Tibial artery (tissue), 4 donors: ENCODE measurements around the gene TM9SF4.

Source experiments
- DNase-seq, 2 donors: peaks; one replicate each; pipeline ENCODE4 v3.0.0-alpha.2; 2019
- H3K27ac ChIP-seq, 2 donors: fragments of 200-600 bp; sonication (generic) in 1 of 2; 1 replicate in 1 of 2; 2 replicates in 1 of 2; pipeline ENCODE4 v1.5.1; 2018 to 2019; ENCODE audit warnings: mild to moderate bottlenecking in 1 of 2
- H3K27me3 ChIP-seq, 2 donors: fragments of 200-600 bp; sonication (generic) in 1 of 2; one replicate each; pipeline versions ENCODE4 v1.5.1 to v1.6.0; 2016 to 2019
- H3K36me3 ChIP-seq, 3 donors: fragments of 200-600 bp; sonication (generic) in 2 of 3; one replicate each; pipeline ENCODE4 v1.5.1; 2016 to 2019; ENCODE audit warnings: mild to moderate bottlenecking in 2 of 3
- H3K4me1 ChIP-seq, 4 donors: fragments of 200-600 bp; sonication (generic) in 2 of 4; 1 replicate in 3 of 4; 2 replicates in 1 of 4; pipeline ENCODE4 v1.5.1; 2016 to 2019
- H3K4me3 ChIP-seq, 2 donors: fragments of 200-600 bp; sonication (generic) in 1 of 2; 1 replicate in 1 of 2; 2 replicates in 1 of 2; pipeline ENCODE4 v1.5.1; 2018 to 2019; ENCODE audit warnings: mild to moderate bottlenecking in 2 of 2
- H3K9me3 ChIP-seq, 3 donors: fragments of 200-600 bp; sonication (generic) in 1 of 3; one replicate each; pipeline ENCODE4 v1.5.1; 2016 to 2019
- CTCF ChIP-seq, 2 experiments: fragments of 200-600 bp in 1 of 2; fragments of 450-650 bp in 1 of 2; IDR thresholded peaks; one replicate each; pipeline ENCODE4 v1.5.1; 2017 to 2019; ENCODE audit warnings: antibody characterized with exemption in 2 of 2, mild to moderate bottlenecking in 1 of 2, moderate library complexity in 1 of 2
- intact Hi-C: fragments of 100-400 bp; cut with DNase I; formaldehyde crosslinking; loops from one replicate; pipeline ENCODE4 v1.15.0; 2023; ENCODE audit warnings: low total_unique reads

TM9SF4 gene

GRCh38 chr20:32199006-32199405 lies 89.5 kb downstream of the TM9SF4 start:
- no peak overlapping the region for H3K4me3 ChIP-seq
- H3K9me3 ChIP-seq, result no peaks in the 10 kb centered on the region
- peaks cover 38 to 77% (median 64%) of the 10 kb centered on the region in 3 donors for H3K36me3 ChIP-seq
- no peaks in the 10 kb centered on the region for H3K27me3 ChIP-seq
- no peak for DNase-seq
- intact Hi-C loops, result no loop called here
- peaks cover 0 to 15% (median 10%) of the 10 kb centered on the region in 4 donors for H3K4me1 ChIP-seq
- no peak for TF ChIP-seq CTCF (IDR thresholded peaks at IDR 0.05)
- no peak overlapping the region for H3K27ac ChIP-seq

- Histone ChIP-seq H3K27ac (no peak overlapping the region), H3K4me1 (peaks cover 0 to 39% (median 33%) of the 10 kb centered on the region in 4 donors), H3K4me3 (no peak overlapping the region), H3K36me3 (peaks cover 25 to 59% (median 49%) of the 10 kb centered on the region in 3 donors), H3K9me3 (no peaks in the 10 kb centered on the region), H3K27me3 (no peaks in the 10 kb centered on the region)
- intact Hi-C loops, result loop anchor here (10.0 kb wide), 1 partner anchor 253 kb away; no protein-coding TSS in a partner anchor
- DNase-seq, result no peak
- no peak for TF ChIP-seq CTCF (IDR thresholded peaks at IDR 0.05)
Observed at GRCh38 chr20:32201296-32201976, 91.9 kb downstream of the TM9SF4 start.

- peaks cover 0 to 45% (median 37%) of the 10 kb centered on the region in 4 donors for H3K4me1 ChIP-seq
- intact Hi-C loops, result loop anchor here (10.0 kb wide), 1 partner anchor 253 kb away; no protein-coding TSS in a partner anchor
- DNase-seq, result no peak
- H3K4me3 ChIP-seq, result no peak overlapping the region
- H3K27ac ChIP-seq, result no peak overlapping the region
- TF ChIP-seq CTCF (IDR thresholded peaks at IDR 0.05), result no peak
- H3K36me3 ChIP-seq, result peaks cover 21 to 54% (median 44%) of the 10 kb centered on the region in 3 donors
- H3K27me3 ChIP-seq, result no peaks in the 10 kb centered on the region
- no peaks in the 10 kb centered on the region for H3K9me3 ChIP-seq
Observed at GRCh38 chr20:32201977-32202363, 92.5 kb downstream of the TM9SF4 start.

GRCh38 chr20:32203356-32204204 lies 94.1 kb downstream of the TM9SF4 start:
- Histone ChIP-seq H3K9me3 (no peaks in the 10 kb centered on the region), H3K4me3 (no peak overlapping the region), H3K36me3 (peaks cover 6 to 40% (median 31%) of the 10 kb centered on the region in 3 donors), H3K4me1 (peaks cover 0 to 50% (median 42%) of the 10 kb centered on the region in 4 donors), H3K27ac (no peak overlapping the region), H3K27me3 (no peaks in the 10 kb centered on the region)
- DNase-seq, result no peak
- no peak for TF ChIP-seq CTCF (IDR thresholded peaks at IDR 0.05)
- intact Hi-C loops, result loop anchor here (10.0 kb wide), 1 partner anchor 251 kb away; no protein-coding TSS in a partner anchor

GRCh38 chr20:32204205-32205109 lies 94.9 kb downstream of the TM9SF4 start:
- intact Hi-C loops, result loop anchor here (5.0 to 10.0 kb wide), 2 partner anchors 92 to 250 kb away; no protein-coding TSS in a partner anchor
- H3K9me3 ChIP-seq, result no peaks in the 10 kb centered on the region
- no peak overlapping the region for H3K4me3 ChIP-seq
- H3K27ac ChIP-seq, result peak overlapping the region in 1 of 2 donors; percentile 78
- TF ChIP-seq CTCF (IDR thresholded peaks at IDR 0.05), result no peak
- peaks cover 0 to 59% (median 46%) of the 10 kb centered on the region in 4 donors for H3K4me1 ChIP-seq
- peaks cover 0 to 31% (median 23%) of the 10 kb centered on the region in 3 donors for H3K36me3 ChIP-seq
- no peak for DNase-seq
- no peaks in the 10 kb centered on the region for H3K27me3 ChIP-seq
